ENCODE measurements around the gene MAP3K1. TPM values are rescaled to one million over a fixed set of nuclear protein-coding genes. Genes with fewer than 3 reads are reported as not detected.

Gene MAP3K1
- total RNA-seq, 1 experiment from 2014 or later: 8.5 TPM

GRCh38 chr5:56893251-56893951 lies 78.1 kb downstream of the MAP3K1 start (continued):
- TF ChIP-seq POLR2A (IDR thresholded peaks at IDR 0.05; ENCODE audit: borderline replicate concordance, extremely low read depth, insufficient read depth, insufficient read length) (no peak), RAD21 (IDR thresholded peaks at IDR 0.05; ENCODE audit: low read depth) (no peak), EZH2 (IDR thresholded peaks at IDR 0.05) (no peak), CEBPB (IDR thresholded peaks at IDR 0.05; ENCODE audit: low read depth) (no peak), REST (IDR thresholded peaks at IDR 0.05; ENCODE audit: low read depth) (no peak)

DNA sequence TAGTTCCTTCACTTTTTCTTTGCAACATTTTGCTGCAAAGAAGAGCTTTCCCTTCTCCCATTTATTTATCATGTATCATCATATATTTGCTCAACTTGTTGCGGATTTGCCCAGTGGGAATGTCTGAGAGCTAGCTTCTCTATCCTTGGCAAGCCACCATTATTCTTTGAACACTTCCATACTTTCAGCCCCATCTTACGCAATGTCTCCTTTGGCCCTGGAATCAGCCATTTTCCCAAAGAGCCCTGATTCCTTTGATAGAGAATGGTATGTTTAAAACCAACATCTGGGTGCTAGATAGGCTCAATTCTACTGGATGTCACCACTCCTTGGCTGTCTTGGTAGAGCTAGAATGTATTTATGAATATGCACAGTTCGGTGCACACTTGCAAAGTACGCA lies 81.4 kb downstream of the MAP3K1 start:
- TF ChIP-seq EZH2 (IDR thresholded peaks at IDR 0.05): no peak
- POLR2A ChIA-PET: no interaction called here

More for the DNA sequence above, 81.4 kb downstream of the MAP3K1 start:
- no peaks in the 10 kb centered on the region for H3K9me3 ChIP-seq (ENCODE audit: control insufficient read depth in 1 of 2, insufficient read depth in 1 of 2, low read depth in 1 of 2, low read length in 2 of 2)
- no peak overlapping the region for H3K4me3 ChIP-seq (replicated peaks in 1 of 2; ENCODE audit: low read depth in 1 of 2, low read length in 2 of 2)
- no peak overlapping the region for H2AFZ ChIP-seq (ENCODE audit: low read depth, low read length, poor library complexity, severe bottlenecking)
- ATAC-seq (no peak), DNase-seq (ENCODE audit: low read depth, low spot score) (no peak)
- H3K36me3 ChIP-seq (ENCODE audit: control insufficient read depth in 1 of 2, insufficient read depth in 2 of 2, low read length in 2 of 2): peaks cover 3 to 6% of the 10 kb centered on the region in 2 experiments; a peak in 1 of 4 replicates
- intact Hi-C loops (cut with micrococcal nuclease): no loop called here
- no peak overlapping the region for H3K9ac ChIP-seq (ENCODE audit: low read length)
- H4K20me1 ChIP-seq (ENCODE audit: insufficient read depth): no peaks in the 10 kb centered on the region
- H3K27ac ChIP-seq (ENCODE audit: low read depth, low read length): no peak overlapping the region
- no peaks in the 10 kb centered on the region for H3K79me2 ChIP-seq (ENCODE audit: insufficient read depth, low read length)
- H3K27me3 ChIP-seq (ENCODE audit: insufficient read depth, low read length): no peaks in the 10 kb centered on the region
- no peaks in the 10 kb centered on the region for H3K9me2 ChIP-seq (ENCODE audit: insufficient read depth)
- no peaks in the 10 kb centered on the region for H3K4me1 ChIP-seq (ENCODE audit: control insufficient read depth in 1 of 2, insufficient read depth in 2 of 2, low read length in 2 of 2)
- H3K4me2 ChIP-seq (ENCODE audit: low read length): no peak overlapping the region
- RAD21 ChIA-PET (ENCODE audit: low non-redundant PET in 1 of 2, low total read pairs in 2 of 2, uncharacterized antibody in 2 of 2, unreplicated experiment in 2 of 2): no interaction called here
- CTCF ChIA-PET: interaction anchor here (0.8 to 1.0 kb wide), 2 partner anchors 13 to 626 kb away, joined by 3 to 4 read pairs; no protein-coding TSS in a partner anchor
- BruUV-seq (replicated peaks): no TSS peak
